NB4 (cell line): ENCODE data around the gene ARIH2.

Experiments used
- DNase-seq: peaks from one replicate; pipeline ENCODE4 v3.0.0; 2010; ENCODE audit warnings: low read depth
- H3K4me3 ChIP-seq: one replicate; pipeline ENCODE4 v1.5.1; 2011; ENCODE audit warnings: mild to moderate bottlenecking, low read depth, low read length, moderate library complexity
- CTCF ChIP-seq: IDR thresholded peaks from one replicate; pipeline ENCODE4 v1.5.1; 2012; ENCODE audit warnings: low read depth, low read length
- MAX ChIP-seq: IDR thresholded peaks from 2 replicates; pipeline ENCODE4 v1.6.1; 2011; ENCODE audit warnings: low read depth, low read length
- MYC ChIP-seq: IDR thresholded peaks from 2 replicates; pipeline ENCODE4 v1.6.1; 2011; ENCODE audit warnings: low read depth, low read length
- POLR2A ChIP-seq: IDR thresholded peaks from 2 replicates; pipeline ENCODE4 v1.6.1; 2011; ENCODE audit warnings: mild to moderate bottlenecking; ENCODE audit not compliant: insufficient read length; ENCODE audit errors: extremely low read depth

The ARIH2 gene

GRCh38 chr3:48997714-48998637, 79.3 kb downstream of the ARIH2 start:
- no peak for TF ChIP-seq MAX
- TF ChIP-seq CTCF: no peak
- TF ChIP-seq POLR2A: no peak
- no peak for TF ChIP-seq MYC
- no peak overlapping the region for H3K4me3 ChIP-seq
- DNase-seq: no peak

- H3K4me3 ChIP-seq: no peak overlapping the region
- TF ChIP-seq MYC (no peak), MAX (no peak), POLR2A (no peak)
- no peak for DNase-seq
These were observed 80.6 kb downstream of the ARIH2 start for GRCh38 chr3:48999085-48999858.

- TF ChIP-seq CTCF: no peak
- no peak for TF ChIP-seq POLR2A
- no peak for TF ChIP-seq MAX
- TF ChIP-seq MYC: no peak
- H3K4me3 ChIP-seq: no peak overlapping the region
- DNase-seq: no peak
These were observed 82.5 kb downstream of the ARIH2 start for GRCh38 chr3:49001155-49001554.

- H3K4me3 ChIP-seq: no peak overlapping the region
- no peak for DNase-seq
- TF ChIP-seq CTCF (no peak), MAX (no peak), MYC (no peak), POLR2A (no peak)
These were observed 86.0 kb downstream of the ARIH2 start for GRCh38 chr3:49004352-49005302.

GRCh38 chr3:49005303-49005680, 86.7 kb downstream of the ARIH2 start:
- H3K4me3 ChIP-seq: no peak overlapping the region
- TF ChIP-seq POLR2A (no peak), MYC (no peak), MAX (no peak), CTCF (no peak)
- DNase-seq: no peak
